Activated T-cell treated with anti-CD3 and anti-CD28 coated beads, Interleukin-2, amount 50 U/mL, for 24 hours (primary cell): Measurements from ENCODE around the gene ZNF431.
"Not testable (repeated sequence)": the region's sequence is repeated elsewhere in the genome, so short reads cannot be mapped to it uniquely, and the experiment has no call there.

Source experiments
- DNase-seq: peaks from one replicate; pipeline ENCODE4 v3.0.0-alpha.2; 2020
- H3K27ac Mint-ChIP-seq: 2 replicates; pipeline ENCODE4 v1.8.0; 2020; ENCODE audit warnings: mild to moderate bottlenecking, mixed read lengths
- H3K27me3 Mint-ChIP-seq: 2 replicates; pipeline ENCODE4 v1.8.0; 2020; ENCODE audit warnings: mixed read lengths
- H3K36me3 Mint-ChIP-seq: 2 replicates; pipeline ENCODE4 v1.8.0; 2020; ENCODE audit warnings: low read depth, mixed read lengths
- H3K4me1 Mint-ChIP-seq: 2 replicates; pipeline ENCODE4 v1.8.0; 2020; ENCODE audit warnings: low read depth, mixed read lengths
- H3K4me3 Mint-ChIP-seq: 2 replicates; pipeline ENCODE4 v1.8.0; 2020; ENCODE audit warnings: mild to moderate bottlenecking, moderate library complexity, mixed read lengths
- H3K9me3 Mint-ChIP-seq: 2 replicates; pipeline ENCODE4 v1.8.0; 2020; ENCODE audit warnings: mixed read lengths

ZNF431 gene

GRCh38 chr19:21130097-21130775, 11.6 kb upstream of the ZNF431 start:
- Mint-ChIP-seq H3K36me3 (peaks cover 6% of the 10 kb centered on the region), H3K27ac (no peak overlapping the region)

GRCh38 chr19:21133633-21134032, 8.2 kb upstream of the ZNF431 start:
- Mint-ChIP-seq H3K4me3 (no peak overlapping the region), H3K4me1 (no peaks in the 10 kb centered on the region), H3K27me3 (peaks cover 9% of the 10 kb centered on the region), H3K36me3 (no peaks in the 10 kb centered on the region), H3K27ac (no peak overlapping the region), H3K9me3 (no peaks in the 10 kb centered on the region)
- no peak for DNase-seq

More at GRCh38 chr19:21130097-21130775, 11.6 kb upstream of the ZNF431 start:
- Mint-ChIP-seq H3K4me1 (no peaks in the 10 kb centered on the region), H3K27me3 (peaks cover 9% of the 10 kb centered on the region), H3K9me3 (peaks cover 11% of the 10 kb centered on the region), H3K4me3 (no peak overlapping the region)
- no peak for DNase-seq

DNA sequence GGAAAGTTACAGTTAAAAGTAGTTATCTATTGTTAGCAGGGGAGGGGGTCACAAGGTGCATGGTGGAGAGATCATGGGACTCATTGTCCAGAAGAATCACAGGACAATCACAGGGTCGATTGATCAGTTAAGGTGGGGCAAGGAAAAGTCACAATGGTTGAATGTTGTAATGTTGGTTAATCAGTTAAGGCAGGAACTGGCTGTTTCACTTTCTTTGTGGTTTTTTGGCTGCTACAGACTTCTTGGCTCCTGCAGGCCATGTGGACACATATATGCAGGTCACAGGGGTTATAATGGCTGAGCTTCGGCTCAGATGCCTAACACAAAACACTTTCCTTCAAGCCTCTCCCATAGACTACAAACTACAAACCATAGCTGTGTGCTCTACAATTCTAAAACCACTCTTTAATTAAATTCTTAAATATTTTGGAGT, 6.9 kb upstream of the ZNF431 start:
- Mint-ChIP-seq H3K9me3 (peaks cover 2% of the 10 kb centered on the region), H3K27ac (no peak overlapping the region), H3K27me3 (peaks cover 9% of the 10 kb centered on the region), H3K4me1 (no peaks in the 10 kb centered on the region), H3K36me3 (no peaks in the 10 kb centered on the region), H3K4me3 (no peak overlapping the region)
- no peak for DNase-seq

- no peak overlapping the region for H3K27ac Mint-ChIP-seq
- H3K27me3 Mint-ChIP-seq: peaks cover 9% of the 10 kb centered on the region
- H3K4me3 Mint-ChIP-seq: no peak overlapping the region
- peaks cover 3% of the 10 kb centered on the region for H3K4me1 Mint-ChIP-seq
- H3K36me3 Mint-ChIP-seq: no peaks in the 10 kb centered on the region
- no peak for DNase-seq
- peaks cover 3% of the 10 kb centered on the region for H3K9me3 Mint-ChIP-seq
Observed at GRCh38 chr19:21135433-21135832, 6.4 kb upstream of the ZNF431 start.

DNA sequence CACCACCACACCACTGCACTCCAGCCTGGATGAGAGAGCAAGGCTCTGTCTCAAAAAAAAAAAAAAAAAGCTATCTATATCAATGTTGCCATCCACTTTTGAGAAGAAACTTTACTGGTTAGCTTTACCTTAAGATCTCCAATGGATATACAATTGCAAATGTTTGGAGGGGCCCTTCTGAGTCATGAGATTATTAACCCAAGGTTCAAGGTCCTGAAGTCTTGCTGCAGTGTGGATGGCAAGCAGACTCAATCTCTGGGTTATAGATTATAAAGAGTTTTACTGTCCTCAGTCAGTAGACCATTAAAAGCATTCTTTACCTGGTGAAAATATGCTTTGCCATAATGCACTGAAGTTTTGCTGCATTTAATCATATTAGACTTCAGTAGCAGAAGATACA, 3.7 kb upstream of the ZNF431 start:
- DNase-seq: no peak
- H3K4me3 Mint-ChIP-seq: no peak overlapping the region
- H3K4me1 Mint-ChIP-seq: peaks cover 19% of the 10 kb centered on the region
- peaks cover 9% of the 10 kb centered on the region for H3K27me3 Mint-ChIP-seq
- H3K27ac Mint-ChIP-seq: no peak overlapping the region
- H3K36me3 Mint-ChIP-seq: peaks cover 11% of the 10 kb centered on the region
- peaks cover 3% of the 10 kb centered on the region for H3K9me3 Mint-ChIP-seq

GRCh38 chr19:21141006-21141405, 834 bp upstream of the ZNF431 start:
- not testable (repeated sequence) for H3K27ac Mint-ChIP-seq, DNase-seq, H3K9me3 Mint-ChIP-seq, H3K4me3 Mint-ChIP-seq, H3K27me3 Mint-ChIP-seq
- Mint-ChIP-seq H3K4me1 (peaks cover 42% of the 10 kb centered on the region), H3K36me3 (peaks cover 40% of the 10 kb centered on the region)

DNA sequence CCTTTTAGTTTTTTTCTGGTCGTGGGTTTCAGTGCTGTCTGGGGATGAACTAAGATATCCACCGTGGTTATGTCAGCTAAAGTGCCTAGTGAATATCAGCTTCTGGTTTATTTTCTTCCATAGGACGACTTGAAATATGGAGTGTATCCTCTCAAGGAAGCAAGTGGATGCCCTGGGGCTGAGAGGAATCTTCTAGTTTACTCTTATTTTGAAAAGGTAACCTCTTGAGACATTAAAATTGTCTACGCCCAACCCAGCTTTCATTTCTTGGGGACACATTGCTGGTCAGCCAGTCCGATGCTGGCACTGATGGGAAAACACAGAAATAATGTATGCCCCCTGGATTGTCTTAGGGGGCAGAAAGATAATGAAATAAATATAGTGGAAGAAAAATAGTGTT, 1.6 kb downstream of the ZNF431 start:
- Mint-ChIP-seq H3K36me3 (peaks cover 63% of the 10 kb centered on the region), H3K4me1 (peaks cover 57% of the 10 kb centered on the region), H3K27me3 (no peaks in the 10 kb centered on the region), H3K4me3 (peak overlapping the region; percentile 98), H3K27ac (peak overlapping the region; percentile 47), H3K9me3 (peaks cover 6% of the 10 kb centered on the region)
- DNase-seq: no peak

DNA sequence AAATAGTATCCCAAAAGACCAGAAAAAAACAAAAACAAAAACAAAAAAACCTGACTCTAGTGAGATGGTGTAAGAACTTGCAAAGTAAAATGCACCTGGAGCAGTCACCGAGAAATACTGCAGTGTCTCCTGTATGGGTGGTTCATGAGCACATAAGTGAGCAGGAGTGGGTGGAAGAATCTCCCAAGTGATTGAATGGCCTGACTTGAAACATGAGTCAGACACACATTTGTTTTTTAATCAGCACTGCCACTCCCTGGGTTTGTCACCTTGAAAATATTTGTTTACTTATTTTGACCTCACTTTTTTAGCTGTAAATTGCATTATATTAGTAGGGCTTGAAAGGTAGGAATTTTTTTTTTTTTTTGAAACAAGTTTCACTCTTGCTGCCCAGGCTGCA, 2.0 kb downstream of the ZNF431 start:
- Mint-ChIP-seq H3K36me3 (peaks cover 67% of the 10 kb centered on the region), H3K9me3 (peaks cover 9% of the 10 kb centered on the region), H3K4me1 (peaks cover 60% of the 10 kb centered on the region), H3K27ac (no peak overlapping the region), H3K27me3 (no peaks in the 10 kb centered on the region), H3K4me3 (peak overlapping the region; percentile 98)
- no peak for DNase-seq

- Mint-ChIP-seq H3K36me3 (peaks cover 97% of the 10 kb centered on the region), H3K4me1 (peaks cover 51% of the 10 kb centered on the region), H3K4me3 (no peak overlapping the region), H3K9me3 (peaks cover 8% of the 10 kb centered on the region), H3K27me3 (no peaks in the 10 kb centered on the region), H3K27ac (no peak overlapping the region)
- DNase-seq: no peak
Observed at GRCh38 chr19:21147540-21147939, 5.7 kb downstream of the ZNF431 start.

- Mint-ChIP-seq H3K27ac (no peak overlapping the region), H3K27me3 (no peaks in the 10 kb centered on the region), H3K4me3 (no peak overlapping the region), H3K4me1 (peaks cover 41% of the 10 kb centered on the region), H3K36me3 (peaks cover 99% of the 10 kb centered on the region), H3K9me3 (peaks cover 8% of the 10 kb centered on the region)
- no peak for DNase-seq
Observed at GRCh38 chr19:21148681-21149080, 6.8 kb downstream of the ZNF431 start.

DNA sequence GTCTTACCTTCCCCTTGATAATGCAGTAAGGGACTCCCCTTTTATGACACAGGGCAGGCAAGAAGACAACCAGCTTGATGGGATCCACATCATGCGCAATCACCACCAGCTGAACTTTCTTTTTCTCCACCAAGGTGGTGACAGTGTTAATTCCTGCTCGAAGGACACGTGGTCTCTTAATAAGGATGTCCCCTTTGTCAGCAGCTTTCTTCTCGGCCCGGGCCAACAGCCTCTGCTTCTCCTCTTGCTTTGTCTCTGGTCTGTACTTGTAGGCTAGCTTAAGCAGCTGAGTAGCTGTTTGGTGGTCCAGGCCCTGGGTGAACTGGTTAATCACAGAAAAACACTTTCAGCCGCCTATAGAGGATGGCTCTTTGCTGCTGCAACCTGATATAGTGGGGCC, 8.0 kb downstream of the ZNF431 start:
- no peak for DNase-seq
- Mint-ChIP-seq H3K27me3 (no peaks in the 10 kb centered on the region), H3K36me3 (peaks cover 97% of the 10 kb centered on the region), H3K27ac (no peak overlapping the region), H3K4me3 (no peak overlapping the region), H3K4me1 (peaks cover 31% of the 10 kb centered on the region), H3K9me3 (peaks cover 8% of the 10 kb centered on the region)

DNA sequence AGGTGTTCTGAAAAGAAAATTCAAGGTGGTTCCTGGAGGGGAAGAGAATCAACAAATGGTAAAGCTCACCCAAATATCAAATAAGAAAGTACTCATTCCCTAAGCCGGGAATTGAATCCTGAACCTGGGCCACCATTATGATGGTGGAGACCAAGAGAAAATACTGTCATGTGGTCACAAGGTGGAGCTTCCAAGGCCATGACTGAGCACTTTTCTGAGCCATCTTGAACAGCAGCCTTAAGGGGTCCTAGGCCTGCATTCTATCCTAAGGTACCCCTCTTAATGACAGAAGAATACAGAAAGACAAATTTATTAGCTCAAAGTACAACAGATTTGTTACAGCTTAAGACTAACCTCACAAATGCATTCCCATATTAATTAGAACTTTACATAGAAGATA, 9.6 kb downstream of the ZNF431 start:
- DNase-seq: no peak
- Mint-ChIP-seq H3K36me3 (peaks cover 97% of the 10 kb centered on the region), H3K27me3 (no peaks in the 10 kb centered on the region), H3K4me3 (no peak overlapping the region), H3K4me1 (peaks cover 35% of the 10 kb centered on the region), H3K27ac (no peak overlapping the region), H3K9me3 (peaks cover 16% of the 10 kb centered on the region)

DNA sequence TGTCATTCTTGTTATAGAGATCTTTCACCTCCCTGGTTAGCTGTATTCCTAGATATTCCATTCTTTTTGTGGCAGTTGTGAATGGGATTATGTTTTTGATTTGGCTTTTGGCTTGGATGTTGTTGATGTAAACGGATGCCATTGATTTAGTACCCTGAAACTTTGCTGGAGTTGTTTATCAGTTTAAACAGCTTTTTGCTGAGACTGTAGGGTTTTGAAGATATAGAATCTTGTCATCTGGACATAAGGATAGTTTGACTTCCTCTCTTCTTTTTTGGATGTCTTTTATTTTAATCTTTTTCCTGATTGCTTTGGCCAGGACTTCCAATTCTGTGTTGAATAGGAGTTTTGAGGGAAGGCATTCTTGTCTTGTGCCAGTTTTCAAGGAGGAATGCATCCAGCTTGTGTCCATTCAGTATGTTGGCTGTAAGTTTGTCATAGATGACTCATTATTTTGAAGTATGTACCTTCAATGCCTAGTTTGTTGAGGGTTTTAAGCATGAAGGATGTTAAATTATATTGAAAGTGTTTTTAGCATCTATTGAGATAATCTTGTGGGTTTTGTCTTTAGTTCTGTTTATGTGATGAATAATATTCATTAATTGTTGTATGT, 16.8 kb downstream of the ZNF431 start:
- Mint-ChIP-seq H3K4me3 (no peak overlapping the region), H3K4me1 (peaks cover 34% of the 10 kb centered on the region), H3K27me3 (no peaks in the 10 kb centered on the region), H3K9me3 (peaks cover 18% of the 10 kb centered on the region), H3K27ac (no peak overlapping the region), H3K36me3 (peaks cover 90% of the 10 kb centered on the region)
- no peak for DNase-seq

DNA sequence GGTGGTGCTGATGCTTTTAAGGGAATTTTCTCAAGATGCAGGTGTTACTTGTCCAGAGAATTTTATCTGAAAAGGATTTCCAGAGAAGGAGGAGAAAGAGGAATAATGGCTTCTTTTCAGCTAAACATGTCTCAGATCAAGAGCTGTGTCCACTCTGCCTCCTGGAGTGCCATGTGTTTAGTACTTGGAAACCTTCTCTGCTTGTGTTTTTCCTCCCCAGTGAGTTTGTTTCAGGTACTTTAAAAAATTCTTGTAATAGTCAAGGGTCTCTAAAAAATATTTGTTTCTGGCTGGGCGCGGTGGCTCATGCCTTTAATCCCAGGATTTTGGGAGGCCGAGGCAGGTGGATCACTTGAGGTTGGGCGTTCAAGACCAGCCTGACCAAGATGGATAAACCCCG, 22.7 kb downstream of the ZNF431 start:
- Mint-ChIP-seq H3K27ac (no peak overlapping the region), H3K4me1 (peaks cover 26% of the 10 kb centered on the region), H3K36me3 (peaks cover 96% of the 10 kb centered on the region), H3K9me3 (no peaks in the 10 kb centered on the region), H3K4me3 (no peak overlapping the region), H3K27me3 (no peaks in the 10 kb centered on the region)
- no peak for DNase-seq

DNA sequence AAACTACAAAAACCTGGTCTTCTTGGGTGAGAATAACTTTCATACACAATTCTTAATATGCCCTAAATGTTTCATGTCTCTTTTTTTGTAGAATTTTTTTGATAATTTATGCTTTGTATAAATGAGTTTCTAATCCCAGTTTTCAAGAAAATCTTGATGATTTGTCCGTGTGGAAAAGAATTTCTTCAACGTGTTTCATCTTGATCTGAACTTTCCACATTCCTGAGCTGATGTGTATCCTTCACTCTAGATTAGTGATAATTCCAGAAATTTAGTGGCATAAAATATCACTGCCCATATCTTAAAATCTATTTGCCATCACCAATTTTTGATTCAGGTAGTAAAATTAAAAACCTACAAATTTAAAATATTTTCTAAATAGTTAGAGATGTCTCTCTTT, 24.6 kb downstream of the ZNF431 start:
- Mint-ChIP-seq H3K36me3 (peaks cover 96% of the 10 kb centered on the region), H3K4me1 (peaks cover 16% of the 10 kb centered on the region), H3K9me3 (peaks cover 4% of the 10 kb centered on the region), H3K27me3 (no peaks in the 10 kb centered on the region), H3K27ac (no peak overlapping the region), H3K4me3 (no peak overlapping the region)
- no peak for DNase-seq
